HG03565 (cell line): Measurements from ENCODE around the gene MCOLN2.
"Not testable (repeated sequence)": the region's sequence is repeated elsewhere in the genome, so short reads cannot be mapped to it uniquely, and the experiment has no call there.

Experiments used
- ATAC-seq: cut with Tn5 transposase; IDR thresholded peaks from one replicate; pipeline ENCODE4 v1.9.1; 2021; ENCODE audit warnings: mild to moderate bottlenecking, moderate library complexity; ENCODE audit not compliant: unreplicated experiment

Gene MCOLN2

GRCh38 chr1:84944767-84945486 lies 52.0 kb downstream of the MCOLN2 start:
- ATAC-seq: peak; percentile 71

GRCh38 chr1:84941843-84942242 lies 55.1 kb downstream of the MCOLN2 start:
- ATAC-seq: no peak

- no peak for ATAC-seq
Measured at GRCh38 chr1:84940481-84940880, 56.4 kb downstream of the MCOLN2 start.

- ATAC-seq: no peak
Measured at GRCh38 chr1:84939761-84940160, 57.2 kb downstream of the MCOLN2 start.

- no peak for ATAC-seq
Measured at GRCh38 chr1:84939151-84939550, 57.8 kb downstream of the MCOLN2 start.

- ATAC-seq: no peak
Measured at GRCh38 chr1:84936116-84936810, 60.6 kb downstream of the MCOLN2 start.

- ATAC-seq: no peak
Measured at GRCh38 chr1:84933011-84933611, 63.8 kb downstream of the MCOLN2 start.

- no peak for ATAC-seq
Measured at GRCh38 chr1:84930831-84931230, 66.1 kb downstream of the MCOLN2 start.

GRCh38 chr1:84930329-84930728 lies 66.6 kb downstream of the MCOLN2 start:
- no peak for ATAC-seq

GRCh38 chr1:84929581-84929980 lies 67.3 kb downstream of the MCOLN2 start:
- ATAC-seq: no peak

- ATAC-seq: no peak
Measured at GRCh38 chr1:84928979-84929378, 67.9 kb downstream of the MCOLN2 start.

- no peak for ATAC-seq
Measured at GRCh38 chr1:84923317-84923716, 73.6 kb downstream of the MCOLN2 start.

- no peak for ATAC-seq
Measured at GRCh38 chr1:84920159-84920558, 76.8 kb downstream of the MCOLN2 start.

GRCh38 chr1:84919461-84919970 lies 77.4 kb downstream of the MCOLN2 start:
- no peak for ATAC-seq

- ATAC-seq: no peak
Measured at GRCh38 chr1:84918726-84919336, 78.1 kb downstream of the MCOLN2 start.

GRCh38 chr1:84916897-84917296 lies 80.0 kb downstream of the MCOLN2 start:
- ATAC-seq: no peak

- no peak for ATAC-seq
Measured at GRCh38 chr1:84913555-84913892, 83.4 kb downstream of the MCOLN2 start.

- ATAC-seq: no peak
Measured at GRCh38 chr1:84912726-84913554, 84.0 kb downstream of the MCOLN2 start.

GRCh38 chr1:84908746-84909464 lies 88.0 kb downstream of the MCOLN2 start:
- not testable (repeated sequence) for ATAC-seq
